Cardiac septum (tissue), 1 donor: ENCODE results near the gene APBA2. TPM values are rescaled to one million over a fixed set of nuclear protein-coding genes. Genes with fewer than 3 reads are reported as not detected.
"Not testable (repeated sequence)": the region's sequence is repeated elsewhere in the genome, so short reads cannot be mapped to it uniquely, and the experiment has no call there.

Experiments
- DNase-seq: peaks from one replicate; pipeline ENCODE4 v3.0.0-alpha.2; 2020; ENCODE audit warnings: low spot score
- intact Hi-C: fragments of 100-400 bp; cut with DNase I; formaldehyde crosslinking; loops from one replicate; pipeline ENCODE4 v1.14.0; 2022
- long read RNA-seq: library from polyadenylated mRNA; unstranded; transcript quantifications from one replicate; pipeline ENCODE4 v2.0.0, GENCODE V29; 2021
- total RNA-seq: library from RNA; stranded (reverse); fragmentation: NEBNext Ultra II Directional; extraction: Animal tissue kit (Norgen Biotek cat#: 25700); gene quantifications from one replicate; pipeline ENCODE4 v1.2.1, GENCODE V29; 2021
- donor health status: DM: no; HTN: no; CAD: no.

Gene APBA2
- total RNA-seq: 0.57 TPM
- long read RNA-seq, partial matches to known transcripts: 0 of 1 reads
- long read RNA-seq, other reads (novel, unspliced or antisense): 1 of 1 reads

- DNase-seq: no peak
- intact Hi-C loops: no loop called here
These were observed at the start of gene APBA2 for GRCh38 chr15:28885630-28886430. TSS of gene APBA2 (plus strand) at chr15:28885974. CDS start at chr15:29053885, 167,911 bp downstream.

- DNase-seq, intact Hi-C loops: not testable (repeated sequence)
These were observed 45.5 kb upstream of the APBA2 start for GRCh38 chr15:28840285-28840684.

- DNase-seq, intact Hi-C loops: not testable (repeated sequence)
These were observed 43.6 kb upstream of the APBA2 start for GRCh38 chr15:28842210-28842609.

GRCh38 chr15:28843520-28843919 is 42.3 kb upstream of the APBA2 start:
- DNase-seq, intact Hi-C loops: not testable (repeated sequence)

- intact Hi-C loops, DNase-seq: not testable (repeated sequence)
These were observed 41.6 kb upstream of the APBA2 start for GRCh38 chr15:28844147-28844546.

GRCh38 chr15:28847247-28847646 is 38.5 kb upstream of the APBA2 start:
- intact Hi-C loops: not testable (repeated sequence)

GRCh38 chr15:28847959-28848358 is 37.8 kb upstream of the APBA2 start:
- intact Hi-C loops, DNase-seq: not testable (repeated sequence)

More at GRCh38 chr15:28847247-28847646, 38.5 kb upstream of the APBA2 start:
- DNase-seq: not testable (repeated sequence)

- peak; percentile 14 for DNase-seq
- intact Hi-C loops: not testable (repeated sequence)
These were observed 37.3 kb upstream of the APBA2 start, which contains the start of gene GOLGA6L7 for GRCh38 chr15:28848521-28848920. TSS of gene GOLGA6L7 (minus strand) at chr15:28848644. CDS start at chr15:28848549, 95 bp downstream.

- intact Hi-C loops: not testable (repeated sequence)
- peak; percentile 15 for DNase-seq
These were observed 36.5 kb upstream of the APBA2 start for GRCh38 chr15:28849271-28849670.

- DNase-seq, intact Hi-C loops: not testable (repeated sequence)
These were observed 36.0 kb upstream of the APBA2 start for GRCh38 chr15:28849766-28850165.

- DNase-seq, intact Hi-C loops: not testable (repeated sequence)
These were observed 32.1 kb upstream of the APBA2 start for GRCh38 chr15:28853654-28854053.

GRCh38 chr15:28854578-28854977 is 31.2 kb upstream of the APBA2 start:
- intact Hi-C loops, DNase-seq: not testable (repeated sequence)

GRCh38 chr15:28861031-28861534 is 24.7 kb upstream of the APBA2 start:
- intact Hi-C loops: no loop called here
- DNase-seq: peak; percentile 61

GRCh38 chr15:28861589-28862293 is 24.0 kb upstream of the APBA2 start:
- intact Hi-C loops: not testable (repeated sequence)
- peak; percentile 22 for DNase-seq

- peak; percentile 46 for DNase-seq
- intact Hi-C loops: no loop called here
These were observed 16.9 kb upstream of the APBA2 start for GRCh38 chr15:28868744-28869345.

GRCh38 chr15:28871168-28871567 is 14.6 kb upstream of the APBA2 start:
- intact Hi-C loops: no loop called here
- no peak for DNase-seq

- intact Hi-C loops: no loop called here
- no peak for DNase-seq
These were observed 12.8 kb upstream of the APBA2 start for GRCh38 chr15:28873006-28873405.

GRCh38 chr15:28873585-28874190 is 12.1 kb upstream of the APBA2 start:
- no peak for DNase-seq
- intact Hi-C loops: no loop called here

GRCh38 chr15:28875461-28876000 is 10.2 kb upstream of the APBA2 start:
- intact Hi-C loops: no loop called here
- DNase-seq: no peak
